Upper lobe of left lung (tissue), 4 donors: ENCODE measurements around the gene SLC12A6.

ENCODE experiments used
- EP300 ChIP-seq, 4 donors: sonication (generic); formaldehyde crosslinking; IDR thresholded peaks; one replicate each; pipeline ENCODE4 v1.5.1; 2017; ENCODE audit warnings: antibody characterized with exemption in 4 of 4, control low read depth in 2 of 4
- TF ChIP-seq, protein P1 (sequence below), 6 experiments: fragments of 450-650 bp in 4 of 6; fragments of 200-600 bp in 2 of 6; sonication (generic) in 2 of 6; IDR thresholded peaks; one replicate each; pipeline ENCODE4 v1.5.1; 2016 to 2019; ENCODE audit warnings: antibody characterized with exemption in 6 of 6

- TF ChIP-seq, protein P1, sequence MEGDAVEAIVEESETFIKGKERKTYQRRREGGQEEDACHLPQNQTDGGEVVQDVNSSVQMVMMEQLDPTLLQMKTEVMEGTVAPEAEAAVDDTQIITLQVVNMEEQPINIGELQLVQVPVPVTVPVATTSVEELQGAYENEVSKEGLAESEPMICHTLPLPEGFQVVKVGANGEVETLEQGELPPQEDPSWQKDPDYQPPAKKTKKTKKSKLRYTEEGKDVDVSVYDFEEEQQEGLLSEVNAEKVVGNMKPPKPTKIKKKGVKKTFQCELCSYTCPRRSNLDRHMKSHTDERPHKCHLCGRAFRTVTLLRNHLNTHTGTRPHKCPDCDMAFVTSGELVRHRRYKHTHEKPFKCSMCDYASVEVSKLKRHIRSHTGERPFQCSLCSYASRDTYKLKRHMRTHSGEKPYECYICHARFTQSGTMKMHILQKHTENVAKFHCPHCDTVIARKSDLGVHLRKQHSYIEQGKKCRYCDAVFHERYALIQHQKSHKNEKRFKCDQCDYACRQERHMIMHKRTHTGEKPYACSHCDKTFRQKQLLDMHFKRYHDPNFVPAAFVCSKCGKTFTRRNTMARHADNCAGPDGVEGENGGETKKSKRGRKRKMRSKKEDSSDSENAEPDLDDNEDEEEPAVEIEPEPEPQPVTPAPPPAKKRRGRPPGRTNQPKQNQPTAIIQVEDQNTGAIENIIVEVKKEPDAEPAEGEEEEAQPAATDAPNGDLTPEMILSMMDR (IDR thresholded peaks at IDR 0.05) = no peak
- TF ChIP-seq EP300 (IDR thresholded peaks at IDR 0.05) = no peak
These were observed 95.3 kb downstream of the SLC12A6 start for GRCh38 chr15:34242331-34242710.
